Upper lobe of left lung (tissue), 6 donors: ENCODE results near the gene ZNF700. TPM values are rescaled to one million over a fixed set of nuclear protein-coding genes. Genes with fewer than 3 reads are reported as not detected.

Experiments used
- ATAC-seq, 2 donors: fragments of 200-7000 bp; cut with Tn5 transposase; one replicate each; pipeline ENCODE4 v1.9.1; 2022; ENCODE audit warnings: mild to moderate bottlenecking in 2 of 2, moderate library complexity in 2 of 2; ENCODE audit not compliant: low FRiP score in 2 of 2
- DNase-seq, 2 donors: peaks; one replicate each; pipeline ENCODE4 v3.0.0-alpha.2; 2019 to 2020
- H3K27ac ChIP-seq, 4 donors: fragments of 200-600 bp; sonication (generic); one replicate each; pipeline ENCODE4 v1.5.1; 2016 to 2019
- H3K27me3 ChIP-seq, 4 donors: fragments of 200-600 bp; sonication (generic); one replicate each; pipeline ENCODE4 v1.5.1; 2017 to 2019
- H3K36me3 ChIP-seq, 4 donors: fragments of 200-600 bp; sonication (generic); one replicate each; pipeline ENCODE4 v1.5.1; 2016 to 2019
- H3K4me1 ChIP-seq, 4 donors: fragments of 200-600 bp; sonication (generic); one replicate each; pipeline ENCODE4 v1.5.1; 2018 to 2019
- H3K4me3 ChIP-seq, 4 donors: fragments of 200-600 bp; sonication (generic); one replicate each; pipeline ENCODE4 v1.5.1; 2017 to 2019; ENCODE audit warnings: mild to moderate bottlenecking in 2 of 4, moderate library complexity in 1 of 4
- H3K9me3 ChIP-seq, 4 donors: fragments of 200-600 bp; sonication (generic); one replicate each; pipeline ENCODE4 v1.5.1; 2018 to 2019
- EP300 ChIP-seq, 4 donors: sonication (generic); formaldehyde crosslinking; IDR thresholded peaks; one replicate each; pipeline ENCODE4 v1.5.1; 2017; ENCODE audit warnings: antibody characterized with exemption in 4 of 4, control low read depth in 2 of 4
- POLR2A ChIP-seq, 4 donors: fragments of 450-650 bp; IDR thresholded peaks; one replicate each; pipeline ENCODE4 v1.5.1; 2016 to 2017; ENCODE audit warnings: antibody characterized with exemption in 4 of 4, mild to moderate bottlenecking in 2 of 4
- POLR2AphosphoS5 ChIP-seq, 2 donors: sonication (generic); formaldehyde crosslinking; IDR thresholded peaks; one replicate each; pipeline ENCODE4 v1.5.1; 2017; ENCODE audit warnings: antibody characterized with exemption in 2 of 2
- WGBS, 2 donors: methylation state at CpG; one replicate each; pipeline ENCODE4 v1.1.5; 2017 to 2018; 5-methylcytosine and 5-hydroxymethylcytosine counted together
- total RNA-seq, 6 donors: library from RNA; depleted of rRNA in 4 of 6; stranded (reverse); fragments of >200 nt in 4 of 6; gene quantifications; one replicate each; pipeline versions ENCODE4 v1.1.0 to v1.2.1, GENCODE V29; 2016 to 2021
- TF ChIP-seq, protein P1 (sequence below), 6 experiments: fragments of 450-650 bp in 4 of 6; fragments of 200-600 bp in 2 of 6; sonication (generic) in 2 of 6; IDR thresholded peaks; one replicate each; pipeline ENCODE4 v1.5.1; 2016 to 2019; ENCODE audit warnings: antibody characterized with exemption in 6 of 6
- donor health status: DM: no; HTN: no; CAD: no; lungs with moderate emphysema.
- donor health status: DM: no; HTN: yes; CAD: no; lungs with severe emphysema.

ZNF700 gene
- total RNA-seq, 6 donors from 2014 or later, result 10.5 to 47.1 (median 14.9) TPM

DNA sequence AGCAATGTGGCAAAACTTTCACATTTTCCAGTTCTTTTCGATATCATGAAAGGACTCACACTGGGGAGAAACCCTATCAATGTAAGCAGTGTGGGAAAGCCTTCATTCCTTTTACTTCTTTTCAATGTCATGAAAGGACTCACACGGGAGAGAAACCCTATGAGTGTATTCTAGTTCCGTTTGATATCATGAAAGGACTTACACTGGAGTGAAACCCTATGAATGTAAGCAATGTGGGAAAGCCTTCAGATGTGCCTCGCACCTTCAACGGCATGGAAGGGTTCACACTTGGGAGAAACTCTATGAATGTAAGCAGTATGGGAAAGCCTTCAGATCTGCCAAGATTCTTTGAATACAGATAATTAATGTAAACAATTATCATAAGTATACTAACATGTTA, 25.4 kb downstream of the ZNF700 start:
- H3K4me3 ChIP-seq, result no peak overlapping the region
- no peaks in the 10 kb centered on the region for H3K27me3 ChIP-seq
- H3K9me3 ChIP-seq, result peaks cover 62 to 99% (median 88%) of the 10 kb centered on the region in 4 donors
- H3K4me1 ChIP-seq, result no peaks in the 10 kb centered on the region
- DNase-seq (no peak), ATAC-seq (no peak)
- H3K27ac ChIP-seq, result no peak overlapping the region
- H3K36me3 ChIP-seq, result peaks cover 26 to 46% (median 43%) of the 10 kb centered on the region in 4 donors
- 93 to 98% methylated on average over 5 of the region's 5 CpGs for WGBS, 2 donors
- TF ChIP-seq POLR2A (IDR thresholded peaks at IDR 0.05), result no peak
- TF ChIP-seq, protein P1, sequence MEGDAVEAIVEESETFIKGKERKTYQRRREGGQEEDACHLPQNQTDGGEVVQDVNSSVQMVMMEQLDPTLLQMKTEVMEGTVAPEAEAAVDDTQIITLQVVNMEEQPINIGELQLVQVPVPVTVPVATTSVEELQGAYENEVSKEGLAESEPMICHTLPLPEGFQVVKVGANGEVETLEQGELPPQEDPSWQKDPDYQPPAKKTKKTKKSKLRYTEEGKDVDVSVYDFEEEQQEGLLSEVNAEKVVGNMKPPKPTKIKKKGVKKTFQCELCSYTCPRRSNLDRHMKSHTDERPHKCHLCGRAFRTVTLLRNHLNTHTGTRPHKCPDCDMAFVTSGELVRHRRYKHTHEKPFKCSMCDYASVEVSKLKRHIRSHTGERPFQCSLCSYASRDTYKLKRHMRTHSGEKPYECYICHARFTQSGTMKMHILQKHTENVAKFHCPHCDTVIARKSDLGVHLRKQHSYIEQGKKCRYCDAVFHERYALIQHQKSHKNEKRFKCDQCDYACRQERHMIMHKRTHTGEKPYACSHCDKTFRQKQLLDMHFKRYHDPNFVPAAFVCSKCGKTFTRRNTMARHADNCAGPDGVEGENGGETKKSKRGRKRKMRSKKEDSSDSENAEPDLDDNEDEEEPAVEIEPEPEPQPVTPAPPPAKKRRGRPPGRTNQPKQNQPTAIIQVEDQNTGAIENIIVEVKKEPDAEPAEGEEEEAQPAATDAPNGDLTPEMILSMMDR (IDR thresholded peaks at IDR 0.05), result no peak
- TF ChIP-seq POLR2AphosphoS5 (IDR thresholded peaks at IDR 0.05), result no peak
- no peak for TF ChIP-seq EP300 (IDR thresholded peaks at IDR 0.05)

DNA sequence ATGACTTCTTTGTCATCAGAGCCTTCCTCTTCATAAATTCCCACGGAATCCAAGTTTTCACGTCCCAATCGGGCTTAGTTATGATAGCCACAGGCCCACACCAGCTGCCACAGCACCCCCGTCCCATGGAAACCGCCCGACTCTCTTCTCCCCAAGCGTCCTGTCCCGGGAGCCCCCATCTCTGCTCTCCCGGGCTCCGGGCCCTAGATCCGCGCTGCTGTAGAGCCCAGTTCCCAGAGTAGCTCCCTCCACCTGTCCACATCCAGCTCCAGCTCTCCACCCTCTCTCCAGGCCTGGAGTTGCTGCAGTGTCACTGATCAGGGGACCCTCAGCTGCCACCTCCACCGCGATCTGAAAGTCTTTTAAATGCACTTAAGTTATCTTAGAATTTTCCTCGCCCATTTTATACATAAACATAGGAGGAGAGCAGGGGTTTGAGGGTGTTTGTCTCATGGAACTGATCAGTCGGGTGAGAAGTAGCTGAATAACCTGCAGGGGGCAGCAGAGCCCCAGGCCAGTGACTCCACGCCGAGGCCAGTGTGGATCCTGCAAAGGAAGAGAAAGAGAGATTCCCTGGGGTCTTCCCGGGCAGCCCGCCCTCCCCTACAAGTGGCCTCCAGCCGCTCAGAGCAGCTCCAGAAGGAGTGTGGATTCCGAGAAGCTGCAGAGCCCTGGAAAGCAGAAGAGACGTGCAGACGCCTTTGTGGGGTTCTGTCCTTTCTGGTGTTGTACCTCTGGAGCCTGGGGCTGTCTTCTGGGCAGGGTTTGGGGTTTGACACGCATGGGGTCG, 38.9 kb downstream of the ZNF700 start:
- peak overlapping the region; percentile 95 to 99 (median 98) for H3K27ac ChIP-seq
- H3K4me3 ChIP-seq, result peak overlapping the region in 3 of 4 donors; percentile 85 to 89 (median 85)
- no peaks in the 10 kb centered on the region for H3K9me3 ChIP-seq
- H3K27me3 ChIP-seq, result no peaks in the 10 kb centered on the region
- peaks cover 14 to 24% (median 17%) of the 10 kb centered on the region in 4 donors for H3K4me1 ChIP-seq
- WGBS, 2 donors, result 35 to 40% methylated on average over 25 to 26 of the region's 26 CpGs
- DNase-seq, result peak; percentile 76 to 83
- H3K36me3 ChIP-seq, result no peaks in the 10 kb centered on the region
- ATAC-seq, result peak; percentile 90 to 91
- TF ChIP-seq EP300 (IDR thresholded peaks at IDR 0.05) (no peak), POLR2A (IDR thresholded peaks at IDR 0.05) (no peak)
- TF ChIP-seq, protein P1 (IDR thresholded peaks at IDR 0.05), result peak; percentile 69 to 85 (median 80)

DNA sequence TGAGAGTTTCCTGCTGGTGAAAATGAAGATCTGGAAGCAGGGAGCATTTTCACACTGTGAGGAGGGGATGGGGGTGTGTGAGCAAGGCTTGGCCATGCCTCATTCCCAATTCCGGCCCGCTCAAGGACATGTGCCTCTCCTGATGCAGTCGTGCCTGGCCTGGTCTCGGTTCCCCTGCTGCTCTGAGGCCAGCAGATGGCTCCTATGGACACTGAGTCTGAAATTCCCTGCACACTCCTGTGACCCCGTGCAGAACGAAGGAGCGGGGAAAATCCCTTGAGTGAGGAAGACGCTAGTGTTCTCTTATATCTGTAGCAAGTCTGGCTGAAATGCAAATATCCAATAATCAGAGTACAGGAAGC, 39.6 kb downstream of the ZNF700 start:
- Histone ChIP-seq H3K27me3 (no peaks in the 10 kb centered on the region), H3K36me3 (no peaks in the 10 kb centered on the region), H3K4me3 (peak overlapping the region in 3 of 4 donors; percentile 85 to 89 (median 85)), H3K4me1 (peaks cover 14 to 24% (median 17%) of the 10 kb centered on the region in 4 donors), H3K9me3 (no peaks in the 10 kb centered on the region), H3K27ac (peak overlapping the region; percentile 95 to 99 (median 98))
- WGBS, 2 donors, result 5 to 9% methylated on average over 8 of the region's 8 CpGs
- peak in 1 of 2 donors; percentile 69 for DNase-seq
- peak; percentile 72 to 78 for ATAC-seq
- TF ChIP-seq, protein P1 (IDR thresholded peaks at IDR 0.05), result peak in 4 of 6 experiments; percentile 16 to 58 (median 29)
- TF ChIP-seq POLR2AphosphoS5 (IDR thresholded peaks at IDR 0.05), result no peak

DNA sequence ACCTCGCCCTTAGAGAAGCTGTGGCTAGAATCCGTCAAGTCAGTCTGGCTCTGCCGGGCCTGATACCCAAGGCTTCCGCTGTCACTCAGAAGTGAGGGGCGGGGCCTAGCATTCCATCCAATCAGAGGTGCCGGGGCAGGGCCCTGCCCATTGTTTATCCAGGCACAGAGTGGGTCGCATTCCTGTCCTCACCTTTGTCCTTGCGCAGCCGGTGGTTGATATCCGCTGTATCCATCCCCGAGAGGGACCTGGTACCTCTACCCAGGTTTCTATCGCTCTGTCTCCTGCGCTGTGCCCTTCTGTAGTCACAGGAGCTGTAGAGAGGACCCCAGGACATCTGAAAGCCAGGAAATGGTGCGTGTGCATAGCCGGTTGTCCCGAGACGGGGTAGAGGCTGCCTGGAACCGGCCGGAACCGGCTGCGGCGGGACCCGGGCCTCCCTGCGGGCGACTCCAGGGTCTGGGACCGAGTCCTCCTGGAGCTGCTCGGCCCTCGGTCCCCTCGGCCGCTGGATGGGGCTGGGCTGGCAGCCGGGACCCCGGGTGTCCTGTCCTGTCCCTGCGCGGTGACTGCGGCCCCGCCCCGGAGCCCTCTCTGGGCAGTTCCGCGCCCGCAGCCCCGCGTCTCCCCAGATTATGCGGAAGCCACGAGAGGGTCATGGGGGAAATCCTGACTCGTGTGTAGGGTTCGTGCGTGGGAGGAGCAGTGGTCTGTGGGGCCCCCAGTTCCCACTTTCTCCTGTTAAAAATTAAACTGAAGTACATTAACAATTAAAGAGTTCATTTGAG, 40.1 kb downstream of the ZNF700 start, which contains the start of gene ZNF763:
Gene ZNF763 (plus strand): TSS at position 183 of the 788 bp plus-strand sequence. CDS start 169 bp downstream, at position 352.
- Histone ChIP-seq H3K36me3 (no peaks in the 10 kb centered on the region), H3K4me1 (peaks cover 14 to 24% (median 17%) of the 10 kb centered on the region in 4 donors), H3K27ac (peak within 1 kb of the TSS; percentile 95 to 99 (median 98)), H3K4me3 (peak within 1 kb of the TSS; percentile 74 to 89 (median 85)), H3K9me3 (no peaks in the 10 kb centered on the region), H3K27me3 (no peaks in the 10 kb centered on the region)
- ATAC-seq (peak; percentile 99), DNase-seq (peak; percentile 93 to 98)
- WGBS, 2 donors, result 0% methylated on average over 8 to 38 of the region's 47 CpGs
- peak in 1 of 4 donors; percentile 55 for TF ChIP-seq EP300 (IDR thresholded peaks at IDR 0.05)
- TF ChIP-seq POLR2AphosphoS5 (IDR thresholded peaks at IDR 0.05), result peak; percentile 76 to 90
- peak in 3 of 4 donors; percentile 60 to 78 (median 76) for TF ChIP-seq POLR2A (IDR thresholded peaks at IDR 0.05)
- TF ChIP-seq, protein P1 (IDR thresholded peaks at IDR 0.05), result peak in 1 of 6 experiments; percentile 1
